GM18508 (cell line): ENCODE measurements around the gene TBC1D24.
"Not testable (repeated sequence)": the region's sequence is repeated elsewhere in the genome, so short reads cannot be mapped to it uniquely, and the experiment has no call there.

Source experiments
- ATAC-seq: cut with Tn5 transposase; IDR thresholded peaks from one replicate; pipeline ENCODE4 v1.9.1; 2021; ENCODE audit warnings: moderate number of reproducible peaks; ENCODE audit not compliant: insufficient read depth, unreplicated experiment

The TBC1D24 gene

GRCh38 chr16:2554709-2555425 is 79.9 kb downstream of the TBC1D24 start:
- not testable (repeated sequence) for ATAC-seq
